NCI-H82 (cell line): ENCODE measurements around the gene WDR89.
"Not testable (repeated sequence)": the region's sequence is repeated elsewhere in the genome, so short reads cannot be mapped to it uniquely, and the experiment has no call there.

Experiments
- DNase-seq: peaks from one replicate; lab custom pipeline; 2025; lab: John Stamatoyannopoulos, UW

The WDR89 gene

DNA sequence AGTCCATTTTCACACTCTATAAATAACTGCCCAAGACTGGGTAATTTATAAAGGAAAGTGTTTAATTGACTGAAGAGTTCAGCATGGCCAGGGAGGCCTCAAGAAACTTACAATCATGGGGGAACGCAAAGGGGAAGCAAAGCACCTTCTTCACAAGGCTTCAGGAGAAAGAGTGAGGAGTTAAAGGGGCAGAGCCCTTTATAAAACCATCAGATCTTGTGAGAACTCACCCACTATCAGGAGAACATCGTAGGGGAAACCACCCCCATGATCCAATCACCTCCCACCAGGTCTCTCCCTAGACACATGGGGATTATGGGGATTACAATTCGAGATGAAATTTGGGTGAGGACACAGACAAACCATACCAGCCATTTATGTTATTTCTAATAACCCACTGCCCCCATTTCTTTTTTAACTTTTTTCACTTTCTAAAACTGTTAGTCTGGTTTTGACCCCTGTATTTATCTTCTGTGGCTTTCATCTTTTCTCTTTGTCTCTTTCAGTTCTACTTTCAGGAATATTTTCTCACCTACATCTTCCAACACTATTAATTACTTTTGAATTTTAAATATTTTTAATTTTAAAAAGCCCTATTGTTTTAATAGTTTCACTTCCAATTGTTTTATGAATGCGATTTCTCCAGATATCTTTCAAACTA lies 44.5 kb downstream of the WDR89 start:
- no peak for DNase-seq

DNA sequence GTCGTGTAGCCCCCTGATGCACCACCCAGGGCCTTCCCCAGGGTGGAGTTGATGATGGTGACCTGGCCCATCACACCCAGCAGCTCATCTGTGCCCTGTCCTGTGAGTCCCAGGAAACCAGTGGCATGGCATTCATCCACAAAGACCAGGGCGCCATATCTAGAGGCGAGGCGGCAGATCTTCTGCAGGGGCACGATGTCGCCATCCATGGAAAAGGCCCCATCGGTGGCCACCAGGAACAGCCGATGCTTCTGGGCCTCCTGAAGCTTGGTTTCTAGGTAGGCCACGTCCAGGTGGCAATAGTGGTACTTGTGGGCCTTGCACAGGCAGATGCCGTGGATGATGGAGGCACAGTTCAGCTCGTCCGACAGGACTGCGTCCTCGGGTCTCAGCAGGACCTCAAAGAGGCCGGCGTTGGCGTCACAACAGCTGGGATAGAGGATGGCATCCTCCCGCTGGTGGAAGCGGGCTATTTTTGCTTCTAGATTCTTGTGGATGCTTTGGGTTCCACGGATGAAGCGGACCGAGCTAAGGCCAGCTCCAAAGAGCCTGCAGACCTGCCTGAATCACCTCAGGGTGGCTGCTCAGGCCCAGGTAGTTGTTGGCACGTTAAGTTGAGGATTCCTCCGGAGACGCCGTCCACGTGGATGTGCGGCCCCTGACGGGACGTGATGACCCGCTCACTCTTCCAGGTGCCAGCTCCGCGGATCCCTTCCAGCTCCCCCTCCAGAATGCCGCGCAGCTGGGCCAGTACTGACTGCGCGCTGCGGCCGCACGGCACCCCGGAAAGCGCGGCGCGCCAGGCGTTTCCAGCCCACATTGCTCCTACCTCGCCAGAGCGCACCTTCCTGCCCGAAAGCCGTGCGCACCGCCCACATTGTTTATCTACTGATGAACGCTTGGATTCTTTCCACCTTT lies 47.0 kb downstream of the WDR89 start:
- DNase-seq: no peak

DNA sequence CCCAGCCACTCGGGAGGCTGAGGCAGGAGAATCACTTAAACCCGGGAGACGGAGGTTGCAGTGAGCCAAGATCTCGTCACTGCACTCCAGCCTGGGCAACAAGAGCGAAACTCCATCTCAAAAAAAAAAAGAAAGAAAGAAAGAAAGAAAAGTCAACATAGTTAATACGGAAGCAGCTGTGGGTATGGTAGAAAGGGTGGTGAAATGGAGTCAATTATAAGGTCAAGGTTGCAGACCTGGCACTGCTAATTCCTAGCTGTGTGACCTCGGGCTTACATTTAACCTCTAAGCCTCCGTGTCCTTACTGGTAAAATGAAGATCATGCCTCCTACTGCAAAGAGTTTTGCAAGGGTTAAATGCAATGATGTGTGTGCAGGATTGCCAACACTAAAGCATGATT lies 58.6 kb downstream of the WDR89 start:
- DNase-seq: not testable (repeated sequence)

DNA sequence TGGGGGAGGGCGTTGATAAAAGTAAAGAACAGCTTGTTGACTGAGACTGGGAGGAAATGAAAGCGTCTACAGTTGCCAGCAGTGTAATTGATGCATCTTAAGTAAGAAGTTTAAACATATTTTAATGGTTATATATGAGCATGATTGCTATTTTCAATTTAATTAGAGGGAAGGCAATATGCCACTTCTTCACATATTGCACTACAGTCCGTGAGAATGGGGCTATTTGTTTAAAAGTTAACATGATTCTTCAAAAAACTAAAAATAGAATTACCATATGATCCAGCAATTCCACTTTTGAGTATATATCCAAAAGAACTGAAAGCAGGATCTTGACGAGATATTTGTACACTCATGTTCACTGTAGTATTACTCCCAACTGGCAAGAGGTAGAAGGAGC lies 60.2 kb downstream of the WDR89 start:
- no peak for DNase-seq

- no peak for DNase-seq
These were observed 63.4 kb downstream of the WDR89 start for GRCh38 chr14:63578300-63578699.

DNA sequence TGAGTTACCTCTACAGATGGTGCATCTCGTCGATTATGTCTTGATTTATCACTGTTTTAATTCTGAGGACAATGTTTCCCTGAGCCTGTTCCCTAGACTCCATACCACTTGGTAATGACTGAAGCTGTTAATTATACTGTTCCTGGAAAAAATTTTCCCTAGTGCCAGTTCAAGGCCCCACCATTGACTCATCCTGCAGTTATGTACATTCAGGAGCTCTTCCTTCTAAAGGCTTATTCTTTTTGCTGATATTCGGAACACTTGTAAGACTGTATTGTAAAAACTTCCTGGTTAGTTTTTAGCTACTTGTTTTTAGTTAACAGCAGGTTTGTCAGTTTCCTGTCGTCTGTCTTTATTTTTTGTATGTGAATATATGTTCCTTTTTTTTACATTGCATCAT lies 68.1 kb downstream of the WDR89 start:
- no peak for DNase-seq

DNA sequence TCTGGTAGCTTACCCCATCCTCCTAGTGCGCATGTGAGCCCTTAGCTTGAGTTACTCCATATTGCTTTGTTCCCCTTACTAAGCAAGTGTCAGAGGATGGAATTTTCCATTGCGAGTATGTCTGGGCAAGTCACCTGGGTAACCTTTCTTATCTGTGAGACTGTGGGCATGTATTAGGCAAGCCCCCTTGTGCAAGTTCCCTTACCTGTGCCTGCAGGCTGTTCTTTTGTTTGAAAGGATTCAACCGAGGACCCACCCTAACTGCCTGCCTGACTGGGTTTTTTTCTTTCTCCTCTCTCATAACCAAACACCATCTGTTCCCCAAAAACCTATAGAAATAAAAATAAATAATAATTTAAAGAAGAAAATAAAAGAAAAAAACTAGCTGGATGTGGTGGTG lies 76.2 kb downstream of the WDR89 start:
- no peak for DNase-seq

GRCh38 chr14:63564318-63564717 lies 77.4 kb downstream of the WDR89 start:
- no peak for DNase-seq

DNA sequence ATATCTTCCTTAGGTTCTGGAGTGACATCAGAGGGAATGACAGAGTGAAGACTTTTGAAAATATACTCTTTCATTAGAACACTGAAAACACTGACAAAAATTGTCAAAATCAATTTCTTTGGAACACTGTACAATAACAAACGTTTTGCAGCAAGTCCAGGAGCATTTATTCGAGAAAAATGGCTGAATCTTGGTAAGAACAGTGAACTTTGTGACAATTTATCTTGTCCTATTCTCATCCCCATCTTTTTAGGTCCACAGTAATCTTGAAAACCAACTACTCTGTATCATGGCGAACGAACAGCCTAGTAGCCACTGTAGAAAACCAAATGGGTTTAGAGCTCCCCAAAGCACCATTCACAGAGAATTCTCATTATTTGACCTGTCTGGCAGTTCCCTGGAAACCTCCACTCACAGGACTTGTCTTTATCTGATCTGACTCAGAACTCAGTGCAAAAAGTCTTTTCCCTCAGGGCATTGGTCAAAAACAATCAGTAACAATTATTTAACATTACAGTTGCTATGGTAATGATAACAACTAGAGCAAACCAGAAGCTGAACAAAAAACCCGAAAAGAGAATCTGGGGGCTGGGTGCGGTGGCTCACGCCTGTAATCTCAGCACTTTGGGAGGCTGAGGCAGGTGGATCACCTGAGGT lies 78.2 kb downstream of the WDR89 start:
- DNase-seq: no peak

GRCh38 chr14:63562405-63562804 lies 79.3 kb downstream of the WDR89 start:
- DNase-seq: no peak

DNA sequence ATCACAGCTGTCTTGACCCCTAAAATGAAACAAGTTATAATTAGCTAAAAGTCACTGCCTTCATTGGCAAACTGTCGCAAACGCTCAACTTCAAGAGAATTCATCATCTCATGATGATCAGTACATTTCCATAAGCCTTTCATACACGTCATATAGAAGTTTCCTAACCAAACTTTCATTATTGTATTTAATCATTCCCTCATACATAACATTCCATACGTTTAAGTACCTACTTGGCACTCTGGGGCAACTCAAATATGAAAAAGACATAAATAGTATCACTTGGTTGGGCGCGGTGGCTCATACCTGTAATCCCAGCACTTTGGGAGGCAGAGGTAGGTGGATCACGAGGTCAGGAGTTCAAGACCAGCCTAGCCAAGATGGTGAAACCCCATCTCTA lies 86.1 kb downstream of the WDR89 start:
- DNase-seq: no peak

DNA sequence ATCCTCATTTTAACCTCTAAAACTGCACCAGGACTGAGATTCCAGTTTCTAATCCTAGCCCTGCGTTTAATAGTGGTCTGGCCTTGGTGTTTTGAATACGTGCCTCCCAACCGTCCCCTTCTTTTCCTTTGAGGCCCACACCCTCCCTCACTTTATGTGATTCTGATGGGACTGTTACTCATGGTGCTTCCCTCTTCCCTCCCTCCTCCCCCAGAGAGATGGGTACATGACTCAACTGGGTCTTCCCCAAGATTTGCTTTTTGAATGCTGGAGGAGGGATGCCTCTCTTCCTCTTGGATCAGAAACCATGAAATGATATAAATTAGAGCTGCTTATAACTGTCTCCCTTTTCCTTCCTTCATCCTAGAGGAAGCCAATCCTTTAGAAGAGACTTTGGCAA lies 90.3 kb downstream of the WDR89 start:
- no peak for DNase-seq

DNA sequence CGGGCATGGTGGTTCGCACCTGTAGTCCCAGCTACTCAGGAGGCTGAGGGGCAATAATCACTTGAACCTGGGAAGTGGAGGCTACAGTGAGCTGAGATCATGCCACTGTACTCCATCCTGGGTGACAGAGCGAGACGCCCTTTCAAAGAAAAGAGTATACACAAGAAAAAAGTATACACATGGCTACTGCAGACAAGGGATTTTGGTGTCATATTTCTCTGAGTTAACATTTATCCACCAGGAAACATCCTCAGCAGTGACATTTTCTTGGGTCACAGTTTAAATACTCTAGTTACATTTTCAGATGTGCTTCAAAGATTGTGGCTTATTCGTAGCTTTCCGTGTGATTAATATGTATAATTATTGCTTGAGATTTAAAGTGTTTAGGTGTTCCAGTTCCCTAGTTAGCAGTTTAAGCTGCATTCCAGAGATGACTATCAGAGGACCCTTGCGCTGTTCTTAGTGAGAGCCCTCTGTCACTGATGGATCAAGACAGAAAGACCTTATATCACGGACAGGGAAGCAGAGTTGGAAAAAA lies 93.8 kb downstream of the WDR89 start:
- DNase-seq: no peak
